G401 (cell line): Measurements from ENCODE around the gene JMJD7. TPM values are rescaled to one million over a fixed set of nuclear protein-coding genes. Genes with fewer than 3 reads are reported as not detected.

ENCODE experiments used
- DNase-seq: peaks from one replicate; pipeline ENCODE4 v3.0.0-alpha.2; 2015; ENCODE audit warnings: low spot score
- in situ Hi-C: cut with HindIII; loops from 2 replicates; pipeline ENCODE4 v1.10.0; 2016; ENCODE audit warnings: low sequenced_read_pairs, mixed read lengths
- total RNA-seq: library from RNA; depleted of rRNA; stranded (reverse); fragments of >200 nt; shearing (Covaris generic); gene quantifications from 2 replicates; pipeline ENCODE4 v1.2.3, GENCODE V29; 2014

Gene JMJD7
- total RNA-seq, 1 experiment from 2014 or later = 11.8 TPM

DNA sequence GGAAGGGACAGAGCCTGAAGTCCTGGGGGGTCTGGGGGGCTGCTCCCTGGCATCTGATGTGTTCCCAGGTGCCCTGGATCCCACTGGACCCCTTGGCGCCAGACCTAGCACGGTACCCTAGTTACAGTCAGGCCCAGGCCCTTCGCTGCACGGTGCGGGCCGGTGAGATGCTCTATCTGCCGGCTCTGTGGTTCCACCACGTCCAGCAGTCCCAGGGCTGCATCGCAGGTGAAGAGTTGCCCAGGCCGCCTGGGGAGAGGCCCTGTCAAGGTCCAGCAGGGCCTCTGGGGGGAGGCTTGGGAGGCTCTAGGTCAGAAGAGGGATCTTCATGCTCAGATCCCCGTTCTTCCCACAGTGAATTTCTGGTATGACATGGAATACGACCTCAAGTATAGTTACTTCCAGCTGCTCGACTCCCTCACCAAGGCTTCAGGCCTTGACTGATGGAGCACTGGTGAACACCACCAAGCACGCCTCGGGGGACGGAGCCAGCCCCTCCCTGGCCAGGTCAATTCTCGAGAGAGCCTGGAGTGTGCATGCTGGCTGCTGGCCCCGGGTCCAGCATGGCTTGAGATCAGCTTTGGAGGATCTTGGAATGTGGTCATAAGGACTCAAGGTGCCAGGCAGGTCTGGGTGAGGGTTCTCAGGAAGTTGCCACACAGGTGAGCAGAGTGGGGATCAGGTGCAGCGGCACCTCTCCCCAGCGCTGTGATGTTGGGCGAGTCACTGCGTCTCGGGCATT, 9.0 kb downstream of the JMJD7 start:
- in situ Hi-C loops = no loop called here
- no peak for DNase-seq

DNA sequence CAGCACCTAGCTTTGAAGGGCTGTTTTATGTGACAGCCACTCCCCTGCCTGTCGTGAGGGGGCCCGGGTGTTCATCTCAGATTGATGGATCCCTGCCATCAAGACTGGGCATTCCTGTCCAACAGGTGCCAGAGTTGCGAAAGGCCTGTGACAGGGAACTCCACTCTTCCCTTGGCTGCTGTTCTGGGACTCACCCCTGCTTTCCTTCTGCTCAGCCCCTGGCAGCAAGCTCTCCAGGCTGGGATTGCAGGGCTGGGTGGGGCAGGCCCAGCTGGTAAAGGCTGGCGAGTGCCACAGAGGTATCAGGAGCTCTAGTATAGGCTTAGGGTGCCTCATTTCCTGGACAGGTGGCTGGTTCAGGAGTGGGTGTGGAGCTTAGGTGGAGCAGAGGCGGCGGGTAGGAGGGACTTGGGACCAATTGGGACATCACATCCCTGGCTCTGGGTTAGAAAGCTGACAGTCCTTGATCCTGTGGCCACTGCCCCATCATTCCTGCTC, 10.6 kb downstream of the JMJD7 start, which contains the start of gene PLA2G4B:
PLA2G4B (plus strand) TSS at position 448 of the 498 bp plus-strand sequence. CDS start 67 bp downstream, outside the sequence.
- no peak for DNase-seq
- in situ Hi-C loops = no loop called here

DNA sequence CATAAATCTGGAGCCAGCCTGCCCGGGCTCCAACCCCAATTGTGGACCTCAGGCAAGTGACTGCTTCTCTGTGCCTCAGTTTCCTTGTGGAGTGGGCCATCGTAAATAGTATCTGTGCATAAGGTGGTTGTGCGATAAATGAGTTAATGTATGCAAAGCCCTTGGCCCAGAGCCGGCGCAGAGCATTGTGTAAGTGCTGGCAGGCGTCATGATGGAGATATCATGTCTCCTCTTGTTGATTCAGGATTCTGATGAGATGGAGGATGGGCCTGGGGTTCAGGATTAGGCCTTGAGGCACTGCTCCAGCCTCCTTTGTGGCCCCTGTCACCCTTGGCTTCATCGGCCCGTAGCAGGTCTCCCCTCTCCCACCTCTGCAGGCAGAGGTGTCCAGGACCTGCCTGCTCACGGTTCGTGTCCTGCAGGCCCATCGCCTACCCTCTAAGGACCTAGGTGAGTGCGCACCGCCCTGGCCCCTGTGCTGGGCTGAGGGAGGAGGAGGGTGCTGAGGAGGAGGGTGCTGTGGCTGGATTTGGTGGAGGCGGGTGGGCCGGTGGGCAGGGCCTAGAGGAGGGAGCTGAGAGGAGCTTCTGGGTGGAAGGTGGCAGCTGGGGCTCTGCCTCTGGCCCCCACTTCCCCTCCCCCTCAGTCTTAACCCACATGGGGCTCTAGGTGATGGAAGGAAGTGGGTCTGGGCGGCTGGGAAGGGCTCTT, 12.0 kb downstream of the JMJD7 start:
- in situ Hi-C loops = no loop called here
- DNase-seq = no peak

DNA sequence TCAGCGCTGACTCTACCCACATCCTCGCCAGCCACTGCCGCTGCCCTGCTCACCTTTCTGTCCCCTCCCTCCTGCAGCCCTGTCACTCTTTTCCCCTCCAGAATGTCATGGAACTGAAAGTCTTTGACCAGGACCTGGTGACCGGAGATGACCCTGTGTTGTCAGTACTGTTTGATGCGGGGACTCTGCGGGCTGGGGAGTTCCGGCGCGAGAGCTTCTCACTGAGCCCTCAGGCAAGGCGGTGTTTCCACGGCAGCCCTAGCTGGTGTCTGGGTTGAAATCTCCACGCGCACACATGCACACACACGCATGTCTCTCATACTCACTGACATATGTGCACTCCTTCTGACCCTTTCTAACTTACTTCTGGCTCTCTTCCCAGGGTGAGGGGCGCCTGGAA, 12.8 kb downstream of the JMJD7 start:
- in situ Hi-C loops = no loop called here
- DNase-seq = no peak

DNA sequence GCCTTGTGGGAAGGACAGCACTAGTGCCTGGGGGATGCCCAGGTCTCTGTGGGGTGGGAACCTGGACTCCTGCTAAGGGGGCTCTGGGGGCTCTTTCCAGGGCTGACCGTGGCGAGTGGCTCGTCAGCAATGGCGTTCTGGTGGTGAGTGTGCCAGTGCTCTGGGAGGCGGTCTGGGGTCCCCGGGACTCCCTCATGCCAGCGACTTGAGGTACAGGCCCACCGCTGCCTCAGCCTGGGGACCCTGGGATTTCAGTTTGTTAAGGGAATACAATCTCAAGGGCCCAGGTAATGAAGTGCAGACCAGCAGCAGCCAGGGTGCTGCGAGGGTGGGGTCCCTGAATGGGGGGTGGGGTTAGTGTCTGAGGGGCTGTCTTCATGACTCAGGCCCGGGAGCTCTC, 13.2 kb downstream of the JMJD7 start:
- in situ Hi-C loops = no loop called here

DNA sequence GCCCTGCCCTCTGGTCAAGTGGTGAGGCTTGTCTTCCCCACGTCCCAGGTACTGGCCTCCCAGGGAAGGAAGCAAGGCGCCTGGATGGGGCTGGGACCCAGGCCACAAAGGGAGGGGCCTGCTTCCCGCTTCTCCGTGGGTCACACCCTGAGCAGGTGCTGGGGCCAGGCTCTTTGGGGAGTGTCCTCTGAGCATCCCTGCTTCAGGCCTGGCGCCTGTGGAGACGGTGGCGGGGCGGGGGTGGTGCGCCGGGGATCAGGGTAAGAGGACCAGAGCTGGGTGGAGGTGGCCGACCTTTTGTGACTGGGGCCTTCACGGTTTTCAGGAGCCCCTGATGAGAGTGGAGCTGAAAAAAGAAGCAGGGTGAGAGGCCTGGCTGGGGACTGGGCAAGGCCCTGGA, 14.3 kb downstream of the JMJD7 start:
- in situ Hi-C loops = no loop called here
- no peak for DNase-seq

More for the DNA sequence above, 13.2 kb downstream of the JMJD7 start:
- DNase-seq = no peak

DNA sequence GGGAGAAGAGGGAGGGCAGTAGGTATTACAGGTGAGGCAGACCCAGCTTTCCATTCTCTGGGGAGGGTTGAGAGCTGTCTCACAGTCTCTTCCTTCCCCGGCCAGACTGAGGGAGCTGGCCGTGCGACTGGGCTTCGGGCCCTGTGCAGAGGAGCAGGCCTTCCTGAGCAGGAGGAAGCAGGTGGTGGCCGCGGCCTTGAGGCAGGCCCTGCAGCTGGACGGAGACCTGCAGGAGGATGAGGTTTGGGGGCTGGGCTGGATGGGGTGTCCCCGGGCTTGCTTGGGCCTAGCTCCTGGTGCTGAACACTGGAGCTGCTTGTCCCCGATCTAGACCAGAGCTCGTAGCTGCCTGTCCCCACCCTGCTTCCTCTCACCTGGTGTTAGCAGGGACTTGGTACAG, 15.7 kb downstream of the JMJD7 start:
- in situ Hi-C loops = no loop called here
- no peak for DNase-seq

DNA sequence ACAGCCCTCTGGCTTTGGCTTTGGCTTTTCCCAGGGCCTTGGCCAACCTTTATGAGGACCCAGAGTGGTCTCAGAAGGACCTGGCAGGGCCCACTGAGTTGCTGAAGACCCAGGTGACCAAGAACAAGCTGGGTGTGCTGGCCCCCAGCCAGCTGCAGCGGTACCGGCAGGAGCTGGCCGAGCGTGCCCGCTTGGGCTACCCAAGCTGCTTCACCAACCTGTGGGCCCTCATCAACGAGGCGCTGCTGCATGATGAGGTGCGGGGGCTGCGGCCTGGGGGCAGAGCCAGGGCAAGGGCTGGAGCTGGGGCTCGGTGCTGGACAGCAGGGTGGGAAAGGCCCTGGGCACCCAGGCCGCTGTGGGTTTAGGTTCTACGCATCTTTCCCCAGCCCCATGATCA, 16.9 kb downstream of the JMJD7 start:
- DNase-seq = no peak
- in situ Hi-C loops = no loop called here

DNA sequence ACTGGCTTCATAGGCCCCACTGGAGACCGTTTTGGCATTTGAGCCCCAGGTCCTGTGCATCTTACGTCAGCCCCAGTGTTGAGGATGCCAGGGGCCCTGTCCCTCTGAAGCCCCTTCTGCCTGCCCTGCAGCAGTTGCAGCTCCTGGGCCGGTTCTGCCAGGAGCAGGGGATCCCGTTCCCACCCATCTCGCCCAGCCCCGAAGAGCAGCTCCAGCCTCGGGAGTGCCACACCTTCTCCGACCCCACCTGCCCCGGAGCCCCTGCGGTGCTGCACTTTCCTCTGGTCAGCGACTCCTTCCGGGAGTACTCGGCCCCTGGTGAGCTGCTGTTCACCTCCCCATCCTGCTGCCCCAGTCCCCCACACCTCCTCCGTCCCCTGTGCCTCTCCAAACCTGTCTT, 19.3 kb downstream of the JMJD7 start:
- in situ Hi-C loops = no loop called here
- no peak for DNase-seq

DNA sequence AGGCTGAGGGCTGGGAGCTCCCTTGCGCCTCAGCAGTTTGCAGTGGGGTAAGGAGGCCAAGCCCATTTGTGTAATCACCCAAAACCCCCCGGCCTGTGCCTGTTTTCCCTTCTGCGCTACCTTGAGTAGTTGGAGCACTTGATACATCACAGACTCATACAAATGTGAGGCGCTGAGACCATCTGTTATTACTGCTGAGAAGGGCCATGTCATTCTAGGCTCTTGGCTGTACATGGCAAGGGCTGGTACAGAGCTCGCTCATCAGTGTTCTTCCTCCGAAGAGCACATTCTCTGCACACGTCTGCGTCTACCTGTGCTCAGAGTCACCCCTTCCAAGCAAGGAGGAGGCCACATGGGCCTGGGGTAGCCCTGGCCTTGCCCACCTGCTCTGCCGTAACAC, 20.1 kb downstream of the JMJD7 start:
- in situ Hi-C loops = no loop called here
- peak; percentile 92 for DNase-seq

DNA sequence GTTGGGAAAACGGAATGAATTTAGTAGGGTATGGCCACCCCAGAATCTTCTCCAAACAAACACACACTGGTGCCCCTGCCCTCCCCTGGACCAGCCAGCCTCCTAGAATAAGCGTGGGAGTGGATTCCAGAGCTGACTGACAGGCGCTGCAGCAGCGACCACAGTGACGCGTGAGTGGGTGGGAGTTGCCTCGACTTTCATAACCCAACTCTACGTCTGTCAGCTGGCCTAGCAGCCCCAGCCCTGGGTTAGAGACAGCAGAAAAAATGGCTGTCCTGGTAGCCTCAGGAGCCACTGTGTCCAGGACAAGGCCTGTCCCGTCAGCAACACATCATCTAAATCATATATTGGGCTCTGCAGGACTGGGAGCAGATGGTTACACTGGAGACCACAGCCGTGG, 20.7 kb downstream of the JMJD7 start:
- in situ Hi-C loops = no loop called here
- no peak for DNase-seq

DNA sequence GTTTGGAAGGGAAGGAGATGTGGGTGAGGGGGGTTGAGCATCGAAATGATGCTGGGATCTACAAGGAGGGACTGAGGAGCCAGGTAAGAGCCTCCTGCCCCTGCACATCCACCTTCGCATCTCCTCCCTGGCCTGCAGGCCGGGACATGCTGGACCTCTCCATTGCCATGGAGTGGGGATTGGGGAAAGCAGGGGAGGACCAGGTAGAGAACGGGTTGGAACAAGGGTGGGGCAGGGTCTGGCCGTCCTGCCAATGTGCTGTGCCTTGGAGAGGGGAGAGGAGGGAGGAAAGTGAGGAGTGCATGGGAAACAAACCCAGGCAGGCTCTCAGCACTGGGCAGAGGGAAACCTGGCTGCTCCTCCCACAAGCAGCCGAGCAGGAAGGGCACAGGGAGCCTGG, 21.3 kb downstream of the JMJD7 start:
- peak; percentile 23 for DNase-seq
- in situ Hi-C loops = no loop called here

DNA sequence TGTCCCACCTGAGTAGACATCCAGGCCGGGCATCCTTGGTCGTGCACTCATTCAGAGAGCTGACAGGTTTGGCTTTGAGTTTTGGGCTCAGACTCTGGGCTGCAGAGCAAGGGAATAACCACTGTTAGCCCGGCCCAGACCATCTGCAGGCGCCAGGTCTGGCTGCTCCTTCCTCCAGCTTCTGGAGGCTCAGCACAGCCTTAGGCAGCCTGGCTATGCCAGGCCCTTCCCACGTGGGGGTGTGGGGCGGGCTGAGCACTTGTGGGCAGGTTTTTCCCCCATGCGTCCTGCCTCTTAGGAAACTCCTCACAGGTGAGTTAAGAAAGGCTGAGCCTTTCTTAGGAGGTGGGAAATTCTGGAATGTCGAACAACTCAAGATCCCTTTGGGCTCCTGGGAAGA, 22.0 kb downstream of the JMJD7 start:
- in situ Hi-C loops = no loop called here
- DNase-seq = peak; percentile 71

DNA sequence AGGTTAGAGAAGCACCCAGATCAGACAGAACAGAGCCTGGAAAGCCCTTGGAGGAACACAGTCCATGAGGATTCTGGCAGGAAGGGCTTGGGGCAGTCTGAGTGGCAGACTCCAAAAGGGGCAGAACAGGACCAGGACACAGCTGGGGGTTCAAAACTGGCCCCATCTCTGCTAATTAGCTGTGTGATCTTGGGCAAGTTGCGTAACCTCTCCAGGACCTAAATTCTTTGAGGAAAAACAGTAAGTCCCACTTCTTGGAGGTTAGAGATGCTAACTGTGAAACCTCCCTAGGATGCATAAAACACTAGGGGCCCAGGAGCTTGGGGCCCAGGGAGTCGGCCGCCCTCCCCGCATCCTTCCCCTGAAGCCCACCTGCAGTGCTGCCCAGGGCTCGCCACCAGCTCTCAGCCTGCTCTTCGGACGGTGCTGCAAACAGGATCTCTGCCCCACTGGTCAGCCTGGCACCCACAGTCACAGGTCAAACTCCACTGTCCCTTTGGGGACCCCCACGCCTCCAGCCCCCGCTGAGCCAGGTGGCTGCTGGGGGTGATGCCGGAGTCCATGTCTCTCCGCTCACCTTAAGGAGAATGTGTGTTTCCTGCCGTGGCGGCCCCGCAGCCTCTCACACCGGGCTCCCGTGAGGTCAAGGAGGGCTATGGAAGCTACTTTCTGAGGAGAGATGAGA, 22.7 kb downstream of the JMJD7 start:
- DNase-seq = no peak
- in situ Hi-C loops = no loop called here

DNA sequence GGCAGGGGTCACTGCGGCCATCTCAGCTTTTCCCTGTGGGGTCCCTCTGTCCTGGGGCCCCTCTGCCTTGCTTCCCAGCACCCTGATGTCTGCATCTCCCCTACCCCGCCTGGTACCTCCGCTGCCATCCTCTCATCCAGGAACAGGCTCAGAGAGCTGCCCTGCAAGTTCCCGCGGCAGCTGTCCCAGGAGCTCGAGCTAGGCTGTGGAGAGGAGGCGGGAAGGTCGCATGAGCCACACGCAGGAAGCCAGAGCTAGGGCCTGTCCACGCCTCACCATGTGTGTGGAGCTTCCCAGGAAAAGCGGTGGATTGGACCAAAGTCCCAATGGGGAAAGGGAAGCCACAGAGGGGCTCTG, 23.3 kb downstream of the JMJD7 start:
- in situ Hi-C loops = no loop called here

DNA sequence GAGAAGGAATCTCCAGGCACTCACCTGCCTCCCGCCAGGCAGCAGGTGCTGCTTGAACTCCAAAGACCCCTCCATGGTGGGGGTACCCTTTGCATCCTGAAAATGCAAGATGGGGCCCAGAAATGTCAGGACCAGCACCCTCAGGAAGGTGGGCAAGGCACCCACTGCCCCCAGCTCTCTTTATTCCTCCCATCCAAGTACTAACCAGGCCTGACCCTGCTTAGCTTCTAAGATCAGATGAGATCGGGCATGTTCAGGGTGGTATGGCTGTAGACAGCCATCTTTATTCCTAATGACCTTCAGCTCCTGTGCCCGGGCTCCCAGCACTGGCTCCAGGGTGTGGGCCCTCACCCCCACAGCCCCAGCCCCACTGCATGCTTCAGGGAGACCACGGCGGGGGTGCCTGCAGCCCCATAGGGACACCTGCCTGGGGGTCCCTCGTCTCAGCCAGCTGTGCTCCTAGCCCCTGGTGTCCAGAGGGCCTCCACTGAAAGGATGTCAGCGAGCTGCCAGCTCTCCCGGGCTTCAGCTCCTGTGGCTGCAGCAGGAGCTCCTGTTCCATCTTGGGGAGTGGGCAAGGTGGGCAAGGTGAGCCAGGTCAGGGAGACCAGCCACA, 24.0 kb downstream of the JMJD7 start:
- in situ Hi-C loops = no loop called here
- peak; percentile 20 for DNase-seq

More for the DNA sequence above, 23.3 kb downstream of the JMJD7 start:
- no peak for DNase-seq

DNA sequence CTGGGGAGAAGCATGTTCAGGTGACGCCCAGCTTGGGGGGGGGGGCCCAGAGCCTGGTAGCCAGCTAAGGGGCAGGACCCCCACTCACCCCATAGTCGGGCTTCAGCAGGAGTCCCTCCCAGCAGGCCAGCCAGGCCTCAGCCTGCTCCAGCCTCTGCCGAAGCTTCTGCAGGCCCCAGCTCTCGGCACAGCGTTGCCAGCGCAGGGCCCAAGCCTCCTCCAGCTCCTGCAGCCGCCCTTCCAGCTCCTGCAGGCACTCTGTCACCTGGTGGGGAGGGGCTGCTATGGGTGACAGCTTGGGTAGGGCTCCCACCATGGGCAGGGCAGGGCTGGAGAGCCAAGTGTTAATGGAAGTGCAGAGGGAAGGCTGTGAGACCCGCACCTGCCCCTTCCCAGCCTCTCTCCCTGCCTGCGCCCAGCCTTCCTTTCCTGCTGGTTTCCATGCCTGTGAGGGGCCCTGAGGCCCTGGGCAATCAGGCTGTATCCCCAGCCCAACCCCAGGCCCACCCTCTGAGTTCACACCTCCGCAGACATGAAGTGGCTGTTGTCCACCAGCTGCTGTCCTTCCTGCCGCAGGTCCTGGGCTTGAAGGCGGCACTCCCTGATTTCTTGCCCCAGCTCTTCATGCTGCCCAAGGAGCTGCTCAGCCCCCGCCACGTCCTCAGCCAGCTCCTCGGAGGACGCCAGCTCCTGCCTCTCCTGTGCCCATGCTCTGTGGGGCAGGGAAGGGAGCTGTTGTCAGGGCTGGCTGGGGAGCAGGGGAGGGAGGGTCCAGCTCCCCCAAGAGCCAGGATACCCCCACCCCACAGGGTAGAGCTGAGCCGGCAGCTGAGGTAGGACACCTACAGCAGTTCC, 25.1 kb downstream of the JMJD7 start:
- DNase-seq = peak; percentile 24
- in situ Hi-C loops = no loop called here

DNA sequence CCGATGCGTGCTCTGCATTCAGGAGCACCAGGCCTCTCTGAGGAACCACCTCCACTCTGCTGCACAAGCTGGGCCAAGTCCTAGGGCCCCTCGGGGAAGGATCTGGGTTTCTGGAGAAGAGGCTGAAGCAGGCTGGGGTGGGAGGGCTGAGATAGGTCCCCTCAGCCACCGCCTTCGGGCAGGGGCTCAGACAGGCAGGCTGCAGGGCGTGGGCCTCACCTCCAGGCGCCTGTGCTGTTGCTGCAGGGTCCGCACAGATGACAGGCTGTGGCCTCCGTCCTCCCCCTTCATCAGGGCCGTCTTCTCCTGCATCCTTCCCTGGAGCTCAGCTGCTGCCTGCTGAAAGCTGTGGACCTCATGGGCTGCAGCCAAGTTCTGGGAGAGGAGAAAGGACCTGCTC, 25.9 kb downstream of the JMJD7 start:
- peak; percentile 34 for DNase-seq
- in situ Hi-C loops = no loop called here

DNA sequence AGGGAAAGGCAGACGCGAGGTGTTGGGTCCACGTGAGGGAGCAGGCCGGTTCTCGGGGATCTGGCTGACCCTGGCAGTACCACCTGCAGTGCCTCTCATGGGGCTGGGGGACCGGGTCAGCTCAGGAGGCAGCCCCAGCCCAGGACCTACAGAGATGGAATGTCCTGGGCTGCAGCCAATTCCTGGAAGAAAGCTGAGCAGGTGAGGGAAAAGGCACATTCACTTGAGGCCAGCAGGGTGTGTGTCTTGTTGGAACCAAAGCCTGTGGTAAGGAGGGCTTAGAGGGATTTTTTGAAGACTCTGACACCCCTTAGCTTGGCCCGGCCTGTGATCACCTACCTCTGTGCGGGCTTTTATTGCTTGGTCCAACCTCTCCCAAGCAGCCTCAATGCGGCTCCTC, 26.6 kb downstream of the JMJD7 start:
- in situ Hi-C loops = no loop called here
- peak; percentile 26 for DNase-seq
